HG03439 (cell line): ENCODE data around the gene LITAF.

Experiments used
- ATAC-seq: cut with Tn5 transposase; IDR thresholded peaks from one replicate; pipeline ENCODE4 v1.9.1; 2021; ENCODE audit warnings: mild to moderate bottlenecking, moderate library complexity; ENCODE audit not compliant: unreplicated experiment

The LITAF gene

GRCh38 chr16:11497851-11498289 is 88.8 kb downstream of the LITAF start:
- ATAC-seq, result no peak
